Gastroesophageal sphincter (tissue), 3 donors: ENCODE results near the gene VLDLR.

Experiments
- POLR2AphosphoS5 ChIP-seq: sonication (generic); formaldehyde crosslinking; IDR thresholded peaks from one replicate; pipeline ENCODE4 v1.6.1; 2017; ENCODE audit warnings: antibody characterized with exemption
- TF ChIP-seq, protein P1 (sequence below), 4 experiments: fragments of 200-600 bp in 2 of 4; fragments of 450-650 bp in 2 of 4; sonication (generic) in 1 of 4; IDR thresholded peaks; one replicate each; pipeline ENCODE4 v1.5.1; 2017 to 2019; ENCODE audit warnings: antibody characterized with exemption in 4 of 4, mild to moderate bottlenecking in 2 of 4, moderate library complexity in 2 of 4

DNA sequence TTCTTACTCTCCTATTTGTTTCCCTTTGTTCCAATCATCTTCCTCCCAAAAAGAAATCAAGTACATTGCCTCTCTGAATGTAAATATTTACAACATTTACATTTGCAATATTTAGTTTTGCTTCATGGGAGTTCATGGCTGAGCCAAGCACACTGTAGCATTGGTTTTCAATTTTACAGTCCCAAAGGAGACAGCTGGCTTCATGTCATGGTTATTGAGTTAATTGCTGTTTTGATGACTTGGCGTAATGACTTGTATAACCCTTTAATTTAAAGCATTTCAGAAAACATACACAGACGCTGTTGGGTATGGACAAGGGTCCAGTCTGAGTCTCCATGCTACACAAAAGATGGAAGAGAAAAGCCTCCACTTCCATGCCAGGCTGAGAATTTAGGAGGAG is 25.6 kb upstream of the VLDLR start:
- TF ChIP-seq POLR2AphosphoS5 = no peak
- TF ChIP-seq, protein P1, sequence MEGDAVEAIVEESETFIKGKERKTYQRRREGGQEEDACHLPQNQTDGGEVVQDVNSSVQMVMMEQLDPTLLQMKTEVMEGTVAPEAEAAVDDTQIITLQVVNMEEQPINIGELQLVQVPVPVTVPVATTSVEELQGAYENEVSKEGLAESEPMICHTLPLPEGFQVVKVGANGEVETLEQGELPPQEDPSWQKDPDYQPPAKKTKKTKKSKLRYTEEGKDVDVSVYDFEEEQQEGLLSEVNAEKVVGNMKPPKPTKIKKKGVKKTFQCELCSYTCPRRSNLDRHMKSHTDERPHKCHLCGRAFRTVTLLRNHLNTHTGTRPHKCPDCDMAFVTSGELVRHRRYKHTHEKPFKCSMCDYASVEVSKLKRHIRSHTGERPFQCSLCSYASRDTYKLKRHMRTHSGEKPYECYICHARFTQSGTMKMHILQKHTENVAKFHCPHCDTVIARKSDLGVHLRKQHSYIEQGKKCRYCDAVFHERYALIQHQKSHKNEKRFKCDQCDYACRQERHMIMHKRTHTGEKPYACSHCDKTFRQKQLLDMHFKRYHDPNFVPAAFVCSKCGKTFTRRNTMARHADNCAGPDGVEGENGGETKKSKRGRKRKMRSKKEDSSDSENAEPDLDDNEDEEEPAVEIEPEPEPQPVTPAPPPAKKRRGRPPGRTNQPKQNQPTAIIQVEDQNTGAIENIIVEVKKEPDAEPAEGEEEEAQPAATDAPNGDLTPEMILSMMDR (IDR thresholded peaks at IDR 0.05) = no peak
